HPDE6-E6E7 (cell line): ENCODE results near the gene RPP25L.
A peak's percentile ranks its signal among the peaks of the same experiment; 100 is the strongest.

Experiments
- DNase-seq: peaks from one replicate; pipeline ENCODE4 v3.0.0; 2011; ENCODE audit warnings: missing footprints; ENCODE audit errors: extremely low spot score

The RPP25L gene

GRCh38 chr9:34611251-34611810 lies 566 bp downstream of the RPP25L start:
- DNase-seq = no peak

GRCh38 chr9:34610434-34611206 lies 1.3 kb downstream of the RPP25L start:
- no peak for DNase-seq

DNA sequence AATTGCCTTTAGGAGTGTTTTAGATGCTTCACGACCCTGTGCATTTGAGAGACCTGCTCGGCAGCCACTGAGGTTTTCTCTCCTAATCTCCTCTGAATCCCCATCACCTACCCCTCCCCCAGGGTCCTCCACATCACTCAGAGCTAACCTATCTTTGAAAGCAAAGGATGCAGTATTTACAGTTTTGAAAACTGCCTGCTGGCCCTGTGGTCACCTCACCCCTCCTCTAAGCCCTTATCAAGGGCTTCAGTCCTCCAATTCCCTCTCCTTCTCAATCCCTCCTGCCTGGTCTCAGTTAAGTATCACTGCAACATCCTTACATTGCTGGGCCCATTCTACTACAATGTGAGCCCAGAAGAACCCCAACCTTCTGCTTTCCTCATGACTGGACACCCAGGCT lies 4.6 kb downstream of the RPP25L start:
- DNase-seq = no peak

DNA sequence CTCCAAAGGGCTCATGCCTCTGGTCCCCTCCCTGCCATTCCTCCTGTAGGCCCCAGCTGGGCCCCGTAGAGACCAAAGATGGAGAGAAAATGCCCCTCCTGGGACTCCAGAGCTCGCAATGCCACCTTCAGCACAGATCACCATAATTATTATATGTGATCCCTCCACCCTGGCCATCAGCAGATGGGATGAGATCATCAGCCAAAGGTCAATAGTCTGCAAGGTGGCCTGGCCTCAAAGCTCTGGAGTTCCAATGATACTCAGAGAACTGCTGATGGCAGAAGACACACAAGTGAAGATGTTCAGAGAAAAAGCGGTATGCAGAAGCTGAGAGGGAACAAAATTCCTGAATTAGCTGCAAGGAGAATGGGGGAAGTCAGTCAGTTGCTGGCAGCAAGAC lies 5.0 kb downstream of the RPP25L start:
- no peak for DNase-seq

DNA sequence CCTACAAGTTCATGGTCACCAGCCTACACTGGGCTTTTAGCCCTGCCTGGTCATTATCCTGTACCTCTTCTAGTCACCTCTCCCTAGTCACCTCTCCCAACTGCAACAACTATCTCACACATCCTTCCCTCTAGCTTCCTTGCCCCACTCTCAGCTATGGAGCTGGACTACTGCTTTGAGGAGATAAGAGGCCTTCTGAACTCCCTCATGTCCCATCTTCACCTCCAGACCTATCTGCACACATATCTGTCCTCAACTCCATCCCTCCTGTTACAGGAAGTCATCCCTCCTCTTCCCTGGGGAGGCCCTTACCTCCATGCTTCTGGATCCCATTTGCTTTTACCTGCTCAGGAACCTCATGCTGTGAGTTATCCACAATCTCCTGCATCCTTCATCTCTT lies 5.7 kb downstream of the RPP25L start:
- no peak for DNase-seq

DNA sequence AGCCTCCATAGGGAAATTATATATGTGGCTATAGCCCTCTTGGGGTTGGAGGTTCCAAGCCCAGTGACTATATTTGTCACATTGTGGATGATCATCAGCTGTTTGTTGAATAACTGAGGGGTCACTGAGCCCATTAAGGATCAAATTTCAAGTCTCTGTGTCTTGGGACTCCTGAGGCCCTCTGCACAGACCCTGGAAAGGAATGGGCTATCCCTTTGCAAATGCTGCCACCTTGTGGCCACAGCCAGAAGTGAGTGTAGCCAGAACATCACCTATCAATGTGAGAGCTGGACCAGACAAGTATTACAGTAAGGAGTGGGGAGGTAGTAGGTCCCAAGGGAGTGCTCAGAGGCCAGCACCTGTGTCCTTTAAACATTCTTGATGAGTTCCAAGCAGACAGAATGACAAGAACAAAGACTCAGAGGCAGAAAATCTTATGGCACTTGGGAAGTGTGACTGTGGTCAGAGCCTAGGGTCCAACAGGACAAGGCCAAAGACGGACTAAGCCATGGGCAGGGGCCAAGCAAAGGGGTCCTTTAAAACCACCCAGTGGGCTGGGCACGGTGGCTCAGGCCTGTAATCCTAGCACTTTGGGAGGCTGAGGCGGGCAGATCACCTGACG lies 8.2 kb downstream of the RPP25L start:
- DNase-seq = peak; percentile 76

DNA sequence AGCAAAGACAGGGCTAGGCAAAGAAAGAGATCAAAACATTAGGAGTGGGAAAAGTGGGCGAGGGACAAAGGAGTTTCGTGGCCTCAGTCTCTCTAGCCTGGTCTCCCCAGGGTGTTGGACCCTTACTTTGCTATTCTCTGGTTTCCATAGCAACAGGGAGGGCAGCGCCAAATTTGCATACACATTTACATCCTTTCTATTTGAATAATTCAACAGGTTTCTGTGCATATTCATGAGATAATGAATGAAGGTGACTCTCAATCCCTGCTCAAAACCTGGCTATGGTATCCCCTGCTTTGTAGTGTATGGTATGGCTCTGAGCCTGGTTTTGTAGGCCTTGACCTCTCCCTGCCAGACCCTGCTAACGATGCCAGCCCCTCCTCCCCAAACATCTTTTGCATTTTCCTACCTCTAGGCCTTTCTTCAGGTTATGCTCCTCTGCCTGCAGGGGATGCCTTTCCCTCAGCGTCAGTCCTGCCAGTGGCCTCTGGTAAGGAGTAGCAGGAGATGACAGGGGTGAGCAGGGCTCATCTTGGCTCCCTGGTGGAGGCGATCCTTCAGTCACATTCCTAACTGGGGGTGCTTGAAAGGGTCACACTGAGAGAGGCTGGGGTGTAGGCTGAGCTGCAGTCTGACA lies 9.8 kb downstream of the RPP25L start:
- no peak for DNase-seq

GRCh38 chr9:34600908-34601307 lies 11.0 kb downstream of the RPP25L start:
- DNase-seq = peak; percentile 74

- DNase-seq = no peak
Observed at GRCh38 chr9:34599546-34599945, 12.4 kb downstream of the RPP25L start.

DNA sequence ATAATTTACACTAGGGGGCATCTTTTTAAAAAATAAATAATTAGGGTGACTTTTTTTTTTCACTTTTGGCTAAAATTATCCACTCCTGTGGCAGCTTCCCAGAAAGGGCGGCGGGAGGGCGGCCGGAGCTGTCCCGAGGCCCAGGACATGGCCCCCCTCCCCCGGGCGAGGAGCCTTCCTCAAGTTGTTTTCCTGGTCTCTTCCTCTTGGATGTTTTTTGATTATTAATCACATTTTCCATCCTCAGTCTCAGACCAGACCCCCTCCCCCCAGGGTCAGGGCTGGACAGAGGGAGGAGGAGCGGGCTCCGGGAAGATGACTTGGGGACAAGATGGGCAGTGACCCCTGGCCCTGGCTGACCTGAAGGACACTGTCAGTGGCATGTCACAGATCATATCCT lies 17.7 kb downstream of the RPP25L start:
- no peak for DNase-seq

DNA sequence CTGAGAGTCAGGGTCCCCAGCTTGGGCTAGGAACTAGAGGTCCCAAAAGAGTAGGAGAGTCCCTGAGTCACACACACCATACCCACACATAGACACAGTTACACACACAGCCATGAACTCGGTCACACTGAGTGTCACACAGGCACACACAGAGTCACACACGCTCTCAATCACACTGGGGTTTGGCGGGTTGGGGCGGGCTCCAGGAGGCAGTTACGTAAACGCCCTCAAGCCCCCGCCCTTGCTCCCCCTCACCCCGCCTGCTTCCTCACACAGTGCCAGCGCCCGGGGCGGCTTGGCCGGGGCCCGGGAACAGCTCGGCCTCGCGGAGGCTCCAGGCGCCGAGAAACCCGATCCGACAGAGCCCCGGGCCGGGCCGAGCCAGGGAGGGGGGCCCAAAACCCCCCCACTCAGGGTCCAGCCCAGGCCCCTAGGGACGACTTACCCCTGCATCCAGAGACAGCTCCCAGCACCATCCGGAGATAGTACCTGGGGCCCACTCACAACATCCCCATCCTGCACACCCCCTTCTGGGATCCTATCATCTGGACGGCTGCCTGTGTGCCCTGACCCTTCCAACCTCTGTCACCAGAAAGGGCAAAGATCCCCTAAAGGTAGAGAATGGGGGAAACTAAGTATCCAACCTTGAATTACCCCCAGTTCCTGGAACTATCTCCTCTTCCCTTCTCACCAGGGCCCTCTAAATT lies 18.8 kb downstream of the RPP25L start:
- no peak for DNase-seq

- no peak for DNase-seq
Observed at GRCh38 chr9:34591917-34592866, 19.7 kb downstream of the RPP25L start.

- peak; percentile 79 for DNase-seq
Observed at GRCh38 chr9:34591248-34591916, 20.5 kb downstream of the RPP25L start.

- no peak for DNase-seq
Observed at GRCh38 chr9:34590381-34591247, 21.3 kb downstream of the RPP25L start.

GRCh38 chr9:34589636-34590380 lies 22.1 kb downstream of the RPP25L start, which contains the start of gene CNTFR:
Gene CNTFR (minus strand): TSS chr9:34589724. CDS start chr9:34568981, 20,743 bp downstream.
- DNase-seq = no peak

GRCh38 chr9:34588671-34589635 lies 22.9 kb downstream of the RPP25L start:
- DNase-seq = no peak

GRCh38 chr9:34587271-34587670 lies 24.6 kb downstream of the RPP25L start:
- no peak for DNase-seq
